Ishikawa (cell line): ENCODE measurements around the gene DQX1.

Experiments used
- CEBPB ChIP-seq: IDR thresholded peaks from 2 replicates; pipeline ENCODE4 v1.6.1; 2012
- CREB1 ChIP-seq: IDR thresholded peaks from 2 replicates; pipeline ENCODE4 v1.6.1; 2012; ENCODE audit warnings: low read depth
- EGR1 ChIP-seq: IDR thresholded peaks from 2 replicates; pipeline ENCODE4 v1.6.1; 2012
- EP300 ChIP-seq: IDR thresholded peaks from 2 replicates; pipeline ENCODE4 v1.6.1; 2012; ENCODE audit warnings: borderline replicate concordance
- FOXM1 ChIP-seq: IDR thresholded peaks from 2 replicates; pipeline ENCODE4 v1.6.1; 2012; ENCODE audit warnings: low read depth, borderline replicate concordance
- NFIC ChIP-seq: IDR thresholded peaks from 2 replicates; pipeline ENCODE4 v1.6.1; 2012
- RAD21 ChIP-seq: IDR thresholded peaks from 2 replicates; pipeline ENCODE4 v1.6.1; 2012; ENCODE audit warnings: low read depth
- TAF1 ChIP-seq: IDR thresholded peaks from 2 replicates; pipeline ENCODE4 v1.6.1; 2012; ENCODE audit warnings: low read depth, mild to moderate bottlenecking
- TCF12 ChIP-seq: IDR thresholded peaks from 2 replicates; pipeline ENCODE4 v1.6.1; 2012; ENCODE audit warnings: low read depth
- TEAD4 ChIP-seq: IDR thresholded peaks from 2 replicates; pipeline ENCODE4 v1.6.1; 2012
- YY1 ChIP-seq: IDR thresholded peaks from 2 replicates; pipeline ENCODE4 v1.6.1; 2012; ENCODE audit warnings: low read depth
- ZBTB7A ChIP-seq: IDR thresholded peaks from 2 replicates; pipeline ENCODE4 v1.6.1; 2012; ENCODE audit warnings: low read depth
- TF ChIP-seq, protein P1 (sequence below): IDR thresholded peaks from 2 replicates; pipeline ENCODE4 v1.6.1; 2012; ENCODE audit warnings: low read depth, mild to moderate bottlenecking
- TF ChIP-seq, protein P2 (sequence below): IDR thresholded peaks from 2 replicates; pipeline ENCODE4 v1.6.1; 2012
- TF ChIP-seq, protein P3 (sequence below): IDR thresholded peaks from 2 replicates; pipeline ENCODE4 v1.6.1; 2012

Gene DQX1

GRCh38 chr2:74496997-74497776 is 28.8 kb downstream of the DQX1 start:
- peak; percentile 84 for TF ChIP-seq NFIC
- TF ChIP-seq YY1: no peak

DNA sequence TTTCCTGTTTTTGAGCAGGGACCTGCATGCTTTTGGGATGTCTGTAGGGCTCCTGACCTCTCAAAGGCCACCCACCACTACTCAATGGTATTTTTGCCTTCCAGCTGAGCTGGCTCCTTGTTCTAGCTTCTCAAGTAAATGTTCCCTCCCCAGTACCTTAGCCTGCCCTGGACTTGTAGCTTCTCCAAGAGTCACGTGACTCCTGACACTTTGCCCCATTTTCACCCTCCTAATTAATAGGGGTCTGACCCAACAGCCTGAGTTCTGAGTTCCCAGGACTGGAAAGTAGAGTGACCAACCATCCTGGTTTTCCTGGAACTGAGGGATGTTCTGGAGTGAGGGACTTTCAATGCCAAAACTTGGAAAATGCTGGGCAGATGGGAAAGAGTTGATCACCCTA is 30.6 kb downstream of the DQX1 start:
- TF ChIP-seq, protein P1, sequence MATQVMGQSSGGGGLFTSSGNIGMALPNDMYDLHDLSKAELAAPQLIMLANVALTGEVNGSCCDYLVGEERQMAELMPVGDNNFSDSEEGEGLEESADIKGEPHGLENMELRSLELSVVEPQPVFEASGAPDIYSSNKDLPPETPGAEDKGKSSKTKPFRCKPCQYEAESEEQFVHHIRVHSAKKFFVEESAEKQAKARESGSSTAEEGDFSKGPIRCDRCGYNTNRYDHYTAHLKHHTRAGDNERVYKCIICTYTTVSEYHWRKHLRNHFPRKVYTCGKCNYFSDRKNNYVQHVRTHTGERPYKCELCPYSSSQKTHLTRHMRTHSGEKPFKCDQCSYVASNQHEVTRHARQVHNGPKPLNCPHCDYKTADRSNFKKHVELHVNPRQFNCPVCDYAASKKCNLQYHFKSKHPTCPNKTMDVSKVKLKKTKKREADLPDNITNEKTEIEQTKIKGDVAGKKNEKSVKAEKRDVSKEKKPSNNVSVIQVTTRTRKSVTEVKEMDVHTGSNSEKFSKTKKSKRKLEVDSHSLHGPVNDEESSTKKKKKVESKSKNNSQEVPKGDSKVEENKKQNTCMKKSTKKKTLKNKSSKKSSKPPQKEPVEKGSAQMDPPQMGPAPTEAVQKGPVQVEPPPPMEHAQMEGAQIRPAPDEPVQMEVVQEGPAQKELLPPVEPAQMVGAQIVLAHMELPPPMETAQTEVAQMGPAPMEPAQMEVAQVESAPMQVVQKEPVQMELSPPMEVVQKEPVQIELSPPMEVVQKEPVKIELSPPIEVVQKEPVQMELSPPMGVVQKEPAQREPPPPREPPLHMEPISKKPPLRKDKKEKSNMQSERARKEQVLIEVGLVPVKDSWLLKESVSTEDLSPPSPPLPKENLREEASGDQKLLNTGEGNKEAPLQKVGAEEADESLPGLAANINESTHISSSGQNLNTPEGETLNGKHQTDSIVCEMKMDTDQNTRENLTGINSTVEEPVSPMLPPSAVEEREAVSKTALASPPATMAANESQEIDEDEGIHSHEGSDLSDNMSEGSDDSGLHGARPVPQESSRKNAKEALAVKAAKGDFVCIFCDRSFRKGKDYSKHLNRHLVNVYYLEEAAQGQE: no peak
- TF ChIP-seq TEAD4 (no peak), RAD21 (no peak), CEBPB (no peak), NFIC (no peak), TCF12 (no peak), EGR1 (no peak), TAF1 (no peak), YY1 (no peak), CREB1 (no peak), EP300 (no peak), ZBTB7A (no peak), FOXM1 (no peak)
- TF ChIP-seq, protein P2, sequence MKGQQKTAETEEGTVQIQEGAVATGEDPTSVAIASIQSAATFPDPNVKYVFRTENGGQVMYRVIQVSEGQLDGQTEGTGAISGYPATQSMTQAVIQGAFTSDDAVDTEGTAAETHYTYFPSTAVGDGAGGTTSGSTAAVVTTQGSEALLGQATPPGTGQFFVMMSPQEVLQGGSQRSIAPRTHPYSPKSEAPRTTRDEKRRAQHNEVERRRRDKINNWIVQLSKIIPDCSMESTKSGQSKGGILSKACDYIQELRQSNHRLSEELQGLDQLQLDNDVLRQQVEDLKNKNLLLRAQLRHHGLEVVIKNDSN: no peak
- TF ChIP-seq, protein P3, sequence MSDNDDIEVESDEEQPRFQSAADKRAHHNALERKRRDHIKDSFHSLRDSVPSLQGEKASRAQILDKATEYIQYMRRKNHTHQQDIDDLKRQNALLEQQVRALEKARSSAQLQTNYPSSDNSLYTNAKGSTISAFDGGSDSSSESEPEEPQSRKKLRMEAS: no peak

DNA sequence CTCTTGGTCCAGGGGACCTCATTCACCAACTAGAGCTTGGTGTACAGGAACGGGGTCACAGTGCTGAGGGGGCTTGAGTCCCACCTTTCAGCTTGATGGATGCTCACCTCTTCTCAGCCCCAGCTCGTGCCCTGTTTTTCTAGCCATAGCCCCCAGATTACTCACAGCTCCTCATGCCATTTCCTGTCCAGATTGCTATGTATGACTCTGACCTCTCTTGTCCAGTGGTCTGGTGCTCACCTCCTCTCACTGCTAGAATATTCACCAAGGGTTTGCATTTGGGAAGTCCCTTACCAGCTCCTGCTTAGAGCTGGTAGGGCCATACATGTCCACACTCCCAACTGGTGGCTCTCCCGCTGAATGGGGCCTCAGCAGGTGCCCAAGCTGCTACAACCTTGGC is 32.5 kb downstream of the DQX1 start:
- TF ChIP-seq YY1 (no peak), CEBPB (no peak), TEAD4 (no peak), TCF12 (no peak), NFIC (no peak), ZBTB7A (no peak), CREB1 (no peak), TAF1 (no peak), RAD21 (no peak), EP300 (no peak), FOXM1 (no peak), EGR1 (no peak)
- TF ChIP-seq, protein P2: no peak
- TF ChIP-seq, protein P1: no peak
- TF ChIP-seq, protein P3: no peak

GRCh38 chr2:74491648-74492544 is 34.1 kb downstream of the DQX1 start:
- TF ChIP-seq TCF12 (no peak), CEBPB (no peak), NFIC (no peak), TEAD4 (no peak), EP300 (no peak), FOXM1 (no peak), YY1 (no peak), EGR1 (no peak), TAF1 (no peak), ZBTB7A (no peak), RAD21 (no peak), CREB1 (no peak)
- TF ChIP-seq, protein P2: no peak
- TF ChIP-seq, protein P1: no peak
- TF ChIP-seq, protein P3: no peak
